Measurements from ENCODE around the gene GABBR2.

DNA sequence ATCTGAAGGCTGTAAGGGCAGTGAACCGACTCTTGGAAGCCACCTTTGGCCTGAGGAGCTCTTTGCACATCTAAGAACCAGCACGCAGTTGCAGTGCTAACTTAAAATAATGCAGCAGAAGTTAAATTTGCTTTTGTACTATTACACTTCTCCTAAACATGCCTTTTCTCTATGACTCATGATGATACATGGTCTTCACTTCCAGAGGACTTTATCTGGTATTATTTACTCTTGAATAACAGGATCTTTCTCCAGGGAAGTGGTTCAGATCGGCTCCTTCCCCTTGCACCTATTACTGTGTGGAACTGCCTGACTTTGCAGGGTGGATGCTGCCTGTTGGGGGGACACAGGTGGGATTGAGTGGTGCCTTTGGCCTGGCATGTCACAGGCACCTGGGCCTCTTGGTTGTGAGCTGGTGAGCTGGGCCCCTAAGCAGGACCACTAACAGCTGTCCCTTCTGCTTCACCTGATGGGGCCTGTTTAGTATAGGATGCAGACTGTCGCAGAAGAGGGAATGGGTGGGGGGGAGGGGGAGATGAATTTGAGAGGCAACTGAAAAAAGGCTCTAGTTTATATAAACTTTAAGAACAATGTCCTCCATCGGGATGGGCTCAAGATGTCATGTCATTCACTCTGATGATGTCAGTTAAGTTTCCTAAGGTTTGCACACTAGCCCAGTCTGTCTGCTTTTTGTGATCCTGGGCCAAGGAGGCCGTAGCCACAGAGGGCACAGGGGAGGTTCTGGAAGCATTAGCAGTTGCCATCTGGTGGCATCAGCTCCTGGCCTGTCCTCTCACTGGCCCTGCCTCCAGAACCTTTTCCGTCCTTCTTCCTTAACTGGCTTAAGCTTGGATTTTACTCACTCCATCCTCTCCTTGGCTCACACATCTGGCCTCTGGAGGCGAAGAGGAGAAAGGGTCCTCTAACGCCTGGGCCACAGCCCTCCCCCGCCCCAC lies 33.9 kb upstream of the GABBR2 start:
- TF ChIP-seq, protein P1, sequence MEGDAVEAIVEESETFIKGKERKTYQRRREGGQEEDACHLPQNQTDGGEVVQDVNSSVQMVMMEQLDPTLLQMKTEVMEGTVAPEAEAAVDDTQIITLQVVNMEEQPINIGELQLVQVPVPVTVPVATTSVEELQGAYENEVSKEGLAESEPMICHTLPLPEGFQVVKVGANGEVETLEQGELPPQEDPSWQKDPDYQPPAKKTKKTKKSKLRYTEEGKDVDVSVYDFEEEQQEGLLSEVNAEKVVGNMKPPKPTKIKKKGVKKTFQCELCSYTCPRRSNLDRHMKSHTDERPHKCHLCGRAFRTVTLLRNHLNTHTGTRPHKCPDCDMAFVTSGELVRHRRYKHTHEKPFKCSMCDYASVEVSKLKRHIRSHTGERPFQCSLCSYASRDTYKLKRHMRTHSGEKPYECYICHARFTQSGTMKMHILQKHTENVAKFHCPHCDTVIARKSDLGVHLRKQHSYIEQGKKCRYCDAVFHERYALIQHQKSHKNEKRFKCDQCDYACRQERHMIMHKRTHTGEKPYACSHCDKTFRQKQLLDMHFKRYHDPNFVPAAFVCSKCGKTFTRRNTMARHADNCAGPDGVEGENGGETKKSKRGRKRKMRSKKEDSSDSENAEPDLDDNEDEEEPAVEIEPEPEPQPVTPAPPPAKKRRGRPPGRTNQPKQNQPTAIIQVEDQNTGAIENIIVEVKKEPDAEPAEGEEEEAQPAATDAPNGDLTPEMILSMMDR (conservative IDR thresholded peaks at IDR 0.05 in 1 of 2, IDR thresholded peaks at IDR 0.05 in 1 of 2; ENCODE audit: extremely low read depth in 1 of 2, insufficient read depth in 1 of 2, low read depth in 1 of 2, low read length in 2 of 2) = no peak
- no peak for TF ChIP-seq EZH2 (IDR thresholded peaks at IDR 0.05; ENCODE audit: borderline replicate concordance, low read length)

Measured in mammary epithelial cell (primary cell).